Measurements from ENCODE around the gene DDR1.

DDR1 gene

DNA sequence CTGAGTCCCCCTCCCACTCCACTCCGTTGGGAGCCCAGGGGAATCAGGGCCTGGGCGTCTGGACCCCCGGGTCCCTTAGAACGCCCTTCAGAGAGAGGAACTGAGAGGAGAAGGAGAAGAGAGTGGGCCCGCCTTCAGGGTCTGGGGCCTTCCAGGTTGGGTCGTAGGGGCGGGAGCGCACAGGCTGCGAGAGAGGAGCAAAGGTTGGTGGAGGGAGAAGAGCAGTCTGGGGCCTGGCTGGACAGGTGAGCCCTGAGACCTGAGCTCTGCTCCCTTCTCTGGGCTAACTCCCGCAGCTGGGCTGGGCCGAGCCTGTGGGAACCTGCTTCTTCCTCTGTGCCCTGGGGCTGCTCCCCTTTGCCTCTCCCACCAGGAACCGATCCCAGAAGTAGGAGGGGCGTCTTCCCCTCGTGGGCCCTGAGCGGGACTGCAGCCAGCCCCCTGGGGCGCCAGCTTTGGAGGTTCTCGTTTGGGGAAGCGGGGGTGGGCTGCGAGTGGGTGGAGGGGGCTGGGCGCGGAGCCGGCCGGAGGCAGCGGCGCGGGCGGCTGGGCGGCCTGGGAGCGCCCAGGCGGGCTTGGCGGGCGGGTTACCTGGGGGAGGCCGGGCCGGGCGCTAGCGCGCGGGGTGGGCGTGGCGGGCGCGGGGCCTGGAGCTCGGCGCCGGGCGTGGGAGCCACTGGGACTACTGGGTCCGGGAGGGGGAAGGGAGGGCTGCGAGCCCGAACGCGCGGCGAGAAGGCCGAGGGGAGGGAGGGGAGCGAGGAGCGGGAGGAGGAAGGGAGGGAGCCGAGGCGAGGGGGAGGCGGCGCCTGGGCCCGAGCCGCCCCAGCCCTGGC lies at the start of gene DDR1:
TSS of gene DDR1 (plus strand) at position 835 of the 836 bp plus-strand sequence. CDS start 4,211 bp downstream, outside the sequence.
- DNase-seq (ENCODE audit: extremely low read depth, low read depth) = no peak
- TF ChIP-seq, protein P1, sequence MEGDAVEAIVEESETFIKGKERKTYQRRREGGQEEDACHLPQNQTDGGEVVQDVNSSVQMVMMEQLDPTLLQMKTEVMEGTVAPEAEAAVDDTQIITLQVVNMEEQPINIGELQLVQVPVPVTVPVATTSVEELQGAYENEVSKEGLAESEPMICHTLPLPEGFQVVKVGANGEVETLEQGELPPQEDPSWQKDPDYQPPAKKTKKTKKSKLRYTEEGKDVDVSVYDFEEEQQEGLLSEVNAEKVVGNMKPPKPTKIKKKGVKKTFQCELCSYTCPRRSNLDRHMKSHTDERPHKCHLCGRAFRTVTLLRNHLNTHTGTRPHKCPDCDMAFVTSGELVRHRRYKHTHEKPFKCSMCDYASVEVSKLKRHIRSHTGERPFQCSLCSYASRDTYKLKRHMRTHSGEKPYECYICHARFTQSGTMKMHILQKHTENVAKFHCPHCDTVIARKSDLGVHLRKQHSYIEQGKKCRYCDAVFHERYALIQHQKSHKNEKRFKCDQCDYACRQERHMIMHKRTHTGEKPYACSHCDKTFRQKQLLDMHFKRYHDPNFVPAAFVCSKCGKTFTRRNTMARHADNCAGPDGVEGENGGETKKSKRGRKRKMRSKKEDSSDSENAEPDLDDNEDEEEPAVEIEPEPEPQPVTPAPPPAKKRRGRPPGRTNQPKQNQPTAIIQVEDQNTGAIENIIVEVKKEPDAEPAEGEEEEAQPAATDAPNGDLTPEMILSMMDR (IDR thresholded peaks at IDR 0.05; ENCODE audit: low read depth, low read length) = no peak

DNA sequence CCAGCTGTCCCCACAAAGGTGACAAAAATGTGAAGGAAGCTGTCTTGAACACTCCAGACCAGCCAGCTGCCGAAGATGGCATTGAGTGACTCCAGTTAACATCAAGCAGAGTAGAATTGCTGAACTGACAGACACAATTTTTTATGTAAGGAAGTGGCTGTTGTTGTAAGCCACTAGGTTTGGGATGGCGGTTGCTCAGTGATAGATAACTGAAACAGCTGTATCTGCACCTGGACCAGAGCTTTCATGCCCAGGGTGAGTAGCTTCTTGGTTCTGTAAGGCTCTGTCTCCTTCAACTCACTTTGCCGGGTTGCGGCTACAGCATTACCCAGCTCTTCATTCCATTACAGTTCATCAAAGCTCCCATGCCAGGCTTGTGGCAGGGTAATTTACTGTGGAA lies 49.7 kb upstream of the DDR1 start:
- TF ChIP-seq, protein P1 (IDR thresholded peaks at IDR 0.05; ENCODE audit: low read depth, low read length) = no peak
- no peak for DNase-seq (ENCODE audit: extremely low read depth, low read depth)

DNA sequence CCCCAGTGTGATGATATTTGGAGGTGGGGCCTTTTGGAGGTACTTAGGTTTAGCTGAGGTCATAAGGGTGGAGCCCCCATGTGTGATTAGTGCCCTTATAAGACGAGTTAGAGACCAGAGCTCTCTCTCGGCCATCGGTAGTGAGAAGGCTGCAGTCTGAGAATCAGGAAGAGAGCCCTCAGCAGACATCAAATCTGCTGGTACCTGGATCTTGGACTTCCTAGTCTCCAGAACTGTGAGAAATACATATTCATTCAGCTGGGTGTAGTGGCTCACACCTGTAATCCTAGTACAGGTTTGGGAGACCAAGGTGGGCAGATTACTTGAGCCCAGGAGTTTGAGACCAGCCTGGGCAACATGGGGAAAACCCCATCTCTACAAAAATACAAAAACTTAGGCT lies 48.7 kb upstream of the DDR1 start:
- DNase-seq (ENCODE audit: extremely low read depth, low read depth) = no peak
- TF ChIP-seq, protein P1 (IDR thresholded peaks at IDR 0.05; ENCODE audit: low read depth, low read length) = no peak

DNA sequence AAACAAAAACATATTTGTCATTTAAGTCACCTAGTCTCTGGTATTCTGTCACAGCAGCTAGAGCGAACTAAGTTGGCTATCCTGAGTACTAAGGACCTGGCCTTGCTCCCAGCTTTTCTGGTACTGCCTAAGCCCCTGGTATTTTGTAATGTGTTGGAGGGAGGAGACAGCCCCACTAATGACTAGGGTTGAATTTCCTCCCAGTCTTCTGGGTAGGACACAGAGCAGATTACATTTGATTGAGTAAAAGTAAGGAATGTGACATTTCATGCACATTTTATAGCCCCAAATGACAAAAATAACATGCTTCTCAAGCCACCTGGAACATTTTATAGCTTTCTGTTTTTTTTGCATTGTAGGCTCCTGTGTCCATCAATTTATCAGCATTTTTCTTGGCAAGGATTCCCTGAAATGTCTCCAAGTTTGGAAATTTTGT lies 47.9 kb upstream of the DDR1 start:
- TF ChIP-seq, protein P1 (IDR thresholded peaks at IDR 0.05; ENCODE audit: low read depth, low read length) = no peak
- DNase-seq (ENCODE audit: extremely low read depth, low read depth) = peak; percentile 70

DNA sequence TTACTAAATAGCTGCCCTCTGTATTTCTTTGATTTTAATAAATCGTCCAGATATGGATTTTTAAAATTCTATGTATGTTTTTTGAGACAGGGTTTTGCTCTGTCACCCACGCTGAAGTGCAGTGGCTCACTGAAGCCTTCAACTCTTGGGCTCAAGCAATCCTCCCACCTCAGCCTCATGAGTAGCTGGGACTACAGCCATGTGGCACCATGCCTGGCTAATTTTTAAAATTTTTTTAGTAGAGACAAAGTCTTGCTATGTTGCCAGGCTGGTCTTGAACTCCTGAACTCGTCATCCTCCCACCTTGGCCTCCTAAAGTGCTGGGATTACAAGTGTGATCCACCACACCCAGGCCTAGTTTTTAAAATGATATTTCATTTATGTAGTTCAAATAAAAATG lies 47.4 kb upstream of the DDR1 start:
- TF ChIP-seq, protein P1 (IDR thresholded peaks at IDR 0.05; ENCODE audit: low read depth, low read length) = no peak

DNA sequence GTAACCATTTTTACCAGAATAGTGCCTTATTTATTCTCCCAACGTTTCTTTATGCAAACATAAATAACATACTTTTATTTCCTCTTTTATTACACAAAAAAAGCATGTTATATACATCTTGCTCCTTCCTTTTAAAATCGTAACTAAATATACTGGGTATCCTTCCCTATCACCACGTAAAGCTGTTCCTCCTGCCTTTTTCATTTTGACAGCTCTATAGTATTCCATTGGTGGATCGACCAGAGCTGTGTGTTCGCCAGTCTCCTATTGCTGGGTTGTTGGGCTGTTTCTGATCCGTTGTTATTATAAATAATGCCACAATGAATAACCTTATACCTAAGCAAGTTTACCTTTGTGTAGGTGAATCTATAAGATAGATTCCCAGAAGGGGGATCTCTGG lies 46.9 kb upstream of the DDR1 start:
- DNase-seq (ENCODE audit: extremely low read depth, low read depth) = no peak
- TF ChIP-seq, protein P1 (IDR thresholded peaks at IDR 0.05; ENCODE audit: low read depth, low read length) = no peak

More for the DNA sequence above, 47.4 kb upstream of the DDR1 start:
- DNase-seq (ENCODE audit: extremely low read depth, low read depth) = no peak

DNA sequence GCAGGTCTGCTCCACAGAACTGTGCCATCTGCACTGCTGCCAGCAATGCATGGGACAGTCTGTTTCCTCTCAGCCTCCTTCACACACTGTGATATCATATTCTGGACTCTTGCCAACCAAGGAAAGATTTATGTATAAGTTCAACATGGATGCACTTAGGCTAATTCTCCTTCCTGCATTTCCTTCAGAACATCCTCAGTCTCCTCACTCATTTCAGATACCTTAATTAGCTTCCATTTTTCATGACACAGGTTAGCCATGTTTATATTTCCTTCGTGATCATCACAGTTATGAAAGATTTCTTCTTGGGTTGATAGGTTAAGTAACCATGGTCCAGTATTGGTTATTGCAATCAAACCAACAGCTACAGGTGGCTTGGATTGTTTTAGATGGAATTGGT lies 46.4 kb upstream of the DDR1 start:
- no peak for DNase-seq (ENCODE audit: extremely low read depth, low read depth)
- TF ChIP-seq, protein P1 (IDR thresholded peaks at IDR 0.05; ENCODE audit: low read depth, low read length) = no peak

All from AG09319 (cell line).